ENCODE results near the gene SLC35E1. TPM values are rescaled to one million over a fixed set of nuclear protein-coding genes. Genes with fewer than 3 reads are reported as not detected.

Gene SLC35E1
- total and polyA plus RNA-seq, 2 of the 13 experiments (the other 11 are each of a cell fraction or from before 2014, with no cell fraction given), result 21.2 to 46.5 TPM

- TF ChIP-seq FOSL1 (CRISPR knock-in tag; IDR thresholded peaks at IDR 0.05; ENCODE audit: borderline replicate concordance) (no peak), ISL2 (CRISPR knock-in tag; IDR thresholded peaks at IDR 0.05) (no peak), ZNF589 (CRISPR knock-in tag; conservative IDR thresholded peaks at IDR 0.05) (no peak)
- no peaks in the 10 kb centered on the region for H4K20me1 ChIP-seq (ENCODE audit: insufficient read depth, low read length)
- no peak overlapping the region for H3K4me3 ChIP-seq (replicated peaks in 1 of 3; ENCODE audit: insufficient read depth in 1 of 3, low read depth in 2 of 3, low read length in 3 of 3)
- H2AFZ ChIP-seq (ENCODE audit: low read length), result no peak overlapping the region
- H3K4me1 ChIP-seq (ENCODE audit: insufficient read depth, low read length), result no peaks in the 10 kb centered on the region
- no peak overlapping the region for H3K27ac ChIP-seq (ENCODE audit: extremely low read length, insufficient read depth, low read length)
- BruUV-seq (replicated peaks), result no TSS peak
- no peaks in the 10 kb centered on the region for H3K79me2 ChIP-seq (ENCODE audit: insufficient read depth, low read length)
- CTCF ChIA-PET (ENCODE audit: low intra/inter-chr PET ratio, low total read pairs), result no interaction called here
- H3K4me2 ChIP-seq (ENCODE audit: low read depth, low read length), result no peak overlapping the region
- peaks cover 7 to 32% of the 10 kb centered on the region in 2 experiments; a peak in 3 of 5 replicates for H3K36me3 ChIP-seq (replicated peaks in 1 of 2; ENCODE audit: control insufficient read depth in 1 of 2, insufficient read depth in 2 of 2, low read length in 2 of 2)
- DNase-seq (ENCODE audit: low spot score) (no peak), FAIRE-seq (no peak), ATAC-seq (no peak)
- 97% methylated on average over 3 of the region's 3 CpGs for WGBS (ENCODE audit: low lambda C conversion rate)
- H3K9me3 ChIP-seq (ENCODE audit: low read length), result no peaks in the 10 kb centered on the region
- H3K27me3 ChIP-seq (ENCODE audit: control insufficient read depth in 1 of 2, insufficient read depth in 2 of 2, low read length in 2 of 2), result no peaks in the 10 kb centered on the region
- POLR2A ChIA-PET, result no interaction called here
- in situ Hi-C loops (cut with HindIII; ENCODE audit: extremely low pct_ligation_motif_present, low pct_unique_long_range_greater_than_20kb) (no loop called here), intact Hi-C loops (cut with micrococcal nuclease; ENCODE audit: unreplicated experiment) (no loop called here)
- H3K9ac ChIP-seq (ENCODE audit: insufficient read depth, low read depth, low read length), result no peak overlapping the region
Measured at GRCh38 chr19:16504271-16504670, 67.9 kb downstream of the SLC35E1 start.

Small RNA genes lying within 50 kb of the gene (small RNA-seq; reads per million reads assigned to genes)
- 0 reads per million in 3 experiments for gene RN7SL146P (ENCODE audit: insufficient read depth in 2 of 3, insufficient read length in 3 of 3, low read depth in 2 of 3, low replicate concordance in 1 of 3)

Other genes starting within 250 kb of the SLC35E1 start
- not detected in 2 replicates for gene KLF2, start 247.6 kb downstream of the SLC35E1 start, total RNA-seq (2016; rRNA removed; fragmentation: Illumina TruSeq; extraction: Trizol)
- 0.05 TPM in 1 of 2 replicates, not detected in the other for gene KLF2, start 247.6 kb downstream of the SLC35E1 start, polyA plus RNA-seq (2011; rRNA removed)
- gene EPS15L1, start 100.4 kb downstream of the SLC35E1 start, total RNA-seq (2016; rRNA removed; fragmentation: Illumina TruSeq; extraction: Trizol), result 7.0 and 8.6 TPM in 2 replicates
- gene EPS15L1, start 100.4 kb downstream of the SLC35E1 start, polyA plus RNA-seq (2011; rRNA removed), result 14.0 and 16.5 TPM in 2 replicates
- not detected in 2 replicates for gene CALR3, start 76.2 kb downstream of the SLC35E1 start, total RNA-seq (2016; rRNA removed; fragmentation: Illumina TruSeq; extraction: Trizol)
- gene CALR3, start 76.2 kb downstream of the SLC35E1 start, polyA plus RNA-seq (2011; rRNA removed), result not detected in 2 replicates
- gene C19orf44, start 76.0 kb downstream of the SLC35E1 start, total RNA-seq (2016; rRNA removed; fragmentation: Illumina TruSeq; extraction: Trizol), result 3.6 and 4.3 TPM in 2 replicates
- gene C19orf44, start 76.0 kb downstream of the SLC35E1 start, polyA plus RNA-seq (2011; rRNA removed), result 3.2 and 4.1 TPM in 2 replicates
- gene CHERP, start 30.0 kb downstream of the SLC35E1 start, total RNA-seq (2016; rRNA removed; fragmentation: Illumina TruSeq; extraction: Trizol), result 4.3 and 9.1 TPM in 2 replicates
- 5.4 and 5.9 TPM in 2 replicates for gene CHERP, start 30.0 kb downstream of the SLC35E1 start, polyA plus RNA-seq (2011; rRNA removed)
- gene MED26, start 55.8 kb upstream of the SLC35E1 start, total RNA-seq (2016; rRNA removed; fragmentation: Illumina TruSeq; extraction: Trizol), result 3.3 and 3.8 TPM in 2 replicates
- 3.3 and 3.5 TPM in 2 replicates for gene MED26, start 55.8 kb upstream of the SLC35E1 start, polyA plus RNA-seq (2011; rRNA removed)
- 67.4 and 74.9 TPM in 2 replicates for gene SMIM7, start 87.7 kb upstream of the SLC35E1 start, total RNA-seq (2016; rRNA removed; fragmentation: Illumina TruSeq; extraction: Trizol)
- gene SMIM7, start 87.7 kb upstream of the SLC35E1 start, polyA plus RNA-seq (2011; rRNA removed), result 54.7 and 55.7 TPM in 2 replicates
- 1.7 and 4.8 TPM in 2 replicates for gene TMEM38A, start 88.7 kb upstream of the SLC35E1 start, total RNA-seq (2016; rRNA removed; fragmentation: Illumina TruSeq; extraction: Trizol)
- gene TMEM38A, start 88.7 kb upstream of the SLC35E1 start, polyA plus RNA-seq (2011; rRNA removed), result 6.8 and 7.7 TPM in 2 replicates
- gene NWD1, start 147.4 kb upstream of the SLC35E1 start, total RNA-seq (2016; rRNA removed; fragmentation: Illumina TruSeq; extraction: Trizol), result not detected in 2 replicates
- not detected in 2 replicates for gene NWD1, start 147.4 kb upstream of the SLC35E1 start, polyA plus RNA-seq (2011; rRNA removed)

Measured in HepG2 (cell line).